Measurements from ENCODE around the gene MMP3. TPM values are rescaled to one million over a fixed set of nuclear protein-coding genes. Genes with fewer than 3 reads are reported as not detected.
A peak's percentile ranks its signal among the peaks of the same experiment; 100 is the strongest.

MMP3 gene
- total RNA-seq, 1 donor from 2014 or later: not detected

GRCh38 chr11:102853055-102853454 lies 9.6 kb upstream of the MMP3 start:
- TF ChIP-seq, protein P1, sequence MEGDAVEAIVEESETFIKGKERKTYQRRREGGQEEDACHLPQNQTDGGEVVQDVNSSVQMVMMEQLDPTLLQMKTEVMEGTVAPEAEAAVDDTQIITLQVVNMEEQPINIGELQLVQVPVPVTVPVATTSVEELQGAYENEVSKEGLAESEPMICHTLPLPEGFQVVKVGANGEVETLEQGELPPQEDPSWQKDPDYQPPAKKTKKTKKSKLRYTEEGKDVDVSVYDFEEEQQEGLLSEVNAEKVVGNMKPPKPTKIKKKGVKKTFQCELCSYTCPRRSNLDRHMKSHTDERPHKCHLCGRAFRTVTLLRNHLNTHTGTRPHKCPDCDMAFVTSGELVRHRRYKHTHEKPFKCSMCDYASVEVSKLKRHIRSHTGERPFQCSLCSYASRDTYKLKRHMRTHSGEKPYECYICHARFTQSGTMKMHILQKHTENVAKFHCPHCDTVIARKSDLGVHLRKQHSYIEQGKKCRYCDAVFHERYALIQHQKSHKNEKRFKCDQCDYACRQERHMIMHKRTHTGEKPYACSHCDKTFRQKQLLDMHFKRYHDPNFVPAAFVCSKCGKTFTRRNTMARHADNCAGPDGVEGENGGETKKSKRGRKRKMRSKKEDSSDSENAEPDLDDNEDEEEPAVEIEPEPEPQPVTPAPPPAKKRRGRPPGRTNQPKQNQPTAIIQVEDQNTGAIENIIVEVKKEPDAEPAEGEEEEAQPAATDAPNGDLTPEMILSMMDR (IDR thresholded peaks at IDR 0.05; ENCODE audit: insufficient read depth, low read length, poor library complexity, severe bottlenecking): no peak
- no peak for DNase-seq (ENCODE audit: low read depth)
- no peaks in the 10 kb centered on the region for H3K27me3 ChIP-seq (ENCODE audit: control insufficient read depth, insufficient read depth, low read length)

GRCh38 chr11:102850973-102851745 lies 7.8 kb upstream of the MMP3 start:
- H3K27me3 ChIP-seq (ENCODE audit: control insufficient read depth, insufficient read depth, low read length): no peaks in the 10 kb centered on the region
- H3K4me3 ChIP-seq (ENCODE audit: low read depth, low read length): no peak overlapping the region
- no peaks in the 10 kb centered on the region for H3K36me3 ChIP-seq (ENCODE audit: control insufficient read depth, insufficient read depth, low read length)
- DNase-seq (ENCODE audit: low read depth): peak; percentile 66
- TF ChIP-seq, protein P1 (IDR thresholded peaks at IDR 0.05; ENCODE audit: insufficient read depth, low read length, poor library complexity, severe bottlenecking): no peak

More at GRCh38 chr11:102853055-102853454, 9.6 kb upstream of the MMP3 start:
- Histone ChIP-seq H3K4me3 (ENCODE audit: low read depth, low read length) (no peak overlapping the region), H3K36me3 (ENCODE audit: control insufficient read depth, insufficient read depth, low read length) (no peaks in the 10 kb centered on the region)

DNA sequence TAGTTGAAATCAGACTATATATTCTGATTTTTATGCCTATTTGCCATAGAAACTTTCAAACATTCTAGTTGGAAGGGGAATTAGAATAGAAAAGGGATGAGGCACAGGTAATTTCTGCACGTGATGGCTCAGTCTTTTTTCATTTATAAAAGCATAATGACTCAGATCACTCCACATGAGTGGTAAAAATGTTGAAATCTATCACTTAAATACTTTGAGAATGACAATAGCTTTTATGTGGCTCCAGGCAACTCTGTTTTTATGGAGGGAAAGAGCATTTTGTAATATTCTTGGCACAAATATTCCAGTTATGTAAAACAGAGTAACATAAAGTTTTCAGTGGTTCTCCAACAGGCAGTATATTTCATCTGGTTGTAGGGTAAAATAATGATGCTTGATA lies 5.9 kb upstream of the MMP3 start:
- DNase-seq (ENCODE audit: low read depth): no peak
- TF ChIP-seq, protein P1 (IDR thresholded peaks at IDR 0.05; ENCODE audit: insufficient read depth, low read length, poor library complexity, severe bottlenecking): no peak
- no peaks in the 10 kb centered on the region for H3K27me3 ChIP-seq (ENCODE audit: control insufficient read depth, insufficient read depth, low read length)
- no peaks in the 10 kb centered on the region for H3K36me3 ChIP-seq (ENCODE audit: control insufficient read depth, insufficient read depth, low read length)
- H3K4me3 ChIP-seq (ENCODE audit: low read depth, low read length): no peak overlapping the region

- TF ChIP-seq, protein P1 (IDR thresholded peaks at IDR 0.05; ENCODE audit: insufficient read depth, low read length, poor library complexity, severe bottlenecking): no peak
- no peak for DNase-seq (ENCODE audit: low read depth)
- Histone ChIP-seq H3K36me3 (ENCODE audit: control insufficient read depth, insufficient read depth, low read length) (no peaks in the 10 kb centered on the region), H3K27me3 (ENCODE audit: control insufficient read depth, insufficient read depth, low read length) (no peaks in the 10 kb centered on the region), H3K4me3 (ENCODE audit: low read depth, low read length) (no peak overlapping the region)
Observed at GRCh38 chr11:102846292-102846691, 2.9 kb upstream of the MMP3 start.

DNA sequence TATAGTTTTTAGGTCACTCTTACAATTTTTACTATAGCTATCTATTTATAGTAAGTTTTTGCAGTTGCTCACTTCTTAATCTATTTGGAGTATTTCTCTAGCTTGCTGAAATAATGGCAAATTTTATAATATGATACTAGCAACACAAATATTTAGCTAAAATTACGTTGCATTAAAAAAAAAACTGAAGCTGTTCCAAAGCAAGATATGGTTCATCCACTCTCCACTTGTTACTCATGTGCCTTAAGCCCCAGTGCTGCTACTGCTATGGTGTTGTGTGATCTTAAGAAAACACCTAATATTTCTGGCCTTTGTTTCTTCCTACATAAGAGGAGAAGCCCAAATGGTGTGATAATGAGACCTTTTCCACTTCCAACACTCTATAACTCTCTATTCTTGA lies 479 bp downstream of the MMP3 start:
- TF ChIP-seq, protein P1 (IDR thresholded peaks at IDR 0.05; ENCODE audit: insufficient read depth, low read length, poor library complexity, severe bottlenecking): no peak
- no peaks in the 10 kb centered on the region for H3K36me3 ChIP-seq (ENCODE audit: control insufficient read depth, insufficient read depth, low read length)
- H3K4me3 ChIP-seq (ENCODE audit: low read depth, low read length): no peak overlapping the region
- H3K27me3 ChIP-seq (ENCODE audit: control insufficient read depth, insufficient read depth, low read length): no peaks in the 10 kb centered on the region
- DNase-seq (ENCODE audit: low read depth): no peak

- DNase-seq (ENCODE audit: low read depth): no peak
- TF ChIP-seq, protein P1 (IDR thresholded peaks at IDR 0.05; ENCODE audit: insufficient read depth, low read length, poor library complexity, severe bottlenecking): no peak
- no peak overlapping the region for H3K4me3 ChIP-seq (ENCODE audit: low read depth, low read length)
- H3K27me3 ChIP-seq (ENCODE audit: control insufficient read depth, insufficient read depth, low read length): no peaks in the 10 kb centered on the region
- H3K36me3 ChIP-seq (ENCODE audit: control insufficient read depth, insufficient read depth, low read length): no peaks in the 10 kb centered on the region
Observed at GRCh38 chr11:102840018-102840417, 3.4 kb downstream of the MMP3 start.
